Vagina (tissue), 2 donors: ENCODE data around the gene ACSL5.

Experiments used
- CTCF ChIP-seq, 3 experiments: fragments of 450-650 bp in 2 of 3; fragments of 200-600 bp in 1 of 3; sonication (generic) in 1 of 3; IDR thresholded peaks; one replicate each; pipeline ENCODE4 v1.5.1; 2017 to 2019; ENCODE audit warnings: antibody characterized with exemption in 3 of 3, mild to moderate bottlenecking in 2 of 3, moderate library complexity in 2 of 3
- POLR2A ChIP-seq, 2 donors: fragments of 450-650 bp; IDR thresholded peaks; one replicate each; pipeline ENCODE4 v1.6.1; 2017; ENCODE audit warnings: antibody characterized with exemption in 2 of 2, mild to moderate bottlenecking in 2 of 2, moderate library complexity in 2 of 2

DNA sequence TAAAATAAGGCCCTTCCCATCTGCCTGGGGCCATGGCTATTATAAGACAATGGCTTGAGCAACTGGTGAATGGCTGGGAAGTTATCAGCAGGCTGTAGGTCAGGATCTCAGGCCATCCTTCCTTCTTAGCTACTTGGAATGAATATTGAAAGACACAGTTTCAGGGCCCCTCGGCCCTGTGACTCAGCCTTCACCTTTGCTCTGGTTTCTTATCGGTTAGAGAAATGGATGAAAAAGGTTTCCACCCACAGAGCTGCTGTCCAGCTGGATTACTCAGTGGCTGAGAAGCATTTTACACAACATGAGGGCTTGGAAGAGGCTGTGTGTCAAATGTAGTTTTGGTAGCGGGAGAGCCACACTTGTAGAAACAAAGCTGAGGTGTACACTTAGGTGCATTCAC is 9.4 kb downstream of the ACSL5 start:
- TF ChIP-seq CTCF (IDR thresholded peaks at IDR 0.05) = no peak
- TF ChIP-seq POLR2A (IDR thresholded peaks at IDR 0.05) = no peak
